Ishikawa (cell line): ENCODE results near the gene ZCCHC14.

Experiments
- CEBPB ChIP-seq: IDR thresholded peaks from 2 replicates; pipeline ENCODE4 v1.6.1; 2012
- CREB1 ChIP-seq: IDR thresholded peaks from 2 replicates; pipeline ENCODE4 v1.6.1; 2012; ENCODE audit warnings: low read depth
- EGR1 ChIP-seq: IDR thresholded peaks from 2 replicates; pipeline ENCODE4 v1.6.1; 2012
- EP300 ChIP-seq: IDR thresholded peaks from 2 replicates; pipeline ENCODE4 v1.6.1; 2012; ENCODE audit warnings: borderline replicate concordance
- FOXM1 ChIP-seq: IDR thresholded peaks from 2 replicates; pipeline ENCODE4 v1.6.1; 2012; ENCODE audit warnings: low read depth, borderline replicate concordance
- MAX ChIP-seq: IDR thresholded peaks from 2 replicates; pipeline ENCODE4 v1.6.1; 2012
- NFIC ChIP-seq: IDR thresholded peaks from 2 replicates; pipeline ENCODE4 v1.6.1; 2012
- RAD21 ChIP-seq: IDR thresholded peaks from 2 replicates; pipeline ENCODE4 v1.6.1; 2012; ENCODE audit warnings: low read depth
- TAF1 ChIP-seq: IDR thresholded peaks from 2 replicates; pipeline ENCODE4 v1.6.1; 2012; ENCODE audit warnings: low read depth, mild to moderate bottlenecking
- TCF12 ChIP-seq: IDR thresholded peaks from 2 replicates; pipeline ENCODE4 v1.6.1; 2012; ENCODE audit warnings: low read depth
- TEAD4 ChIP-seq: IDR thresholded peaks from 2 replicates; pipeline ENCODE4 v1.6.1; 2012
- YY1 ChIP-seq: IDR thresholded peaks from 2 replicates; pipeline ENCODE4 v1.6.1; 2012; ENCODE audit warnings: low read depth
- ZBTB7A ChIP-seq: IDR thresholded peaks from 2 replicates; pipeline ENCODE4 v1.6.1; 2012; ENCODE audit warnings: low read depth
- TF ChIP-seq, protein P1 (sequence below): IDR thresholded peaks from 2 replicates; pipeline ENCODE4 v1.6.1; 2012; ENCODE audit warnings: low read depth, mild to moderate bottlenecking
- TF ChIP-seq, protein P2 (sequence below): IDR thresholded peaks from 2 replicates; pipeline ENCODE4 v1.6.1; 2012

The ZCCHC14 gene

DNA sequence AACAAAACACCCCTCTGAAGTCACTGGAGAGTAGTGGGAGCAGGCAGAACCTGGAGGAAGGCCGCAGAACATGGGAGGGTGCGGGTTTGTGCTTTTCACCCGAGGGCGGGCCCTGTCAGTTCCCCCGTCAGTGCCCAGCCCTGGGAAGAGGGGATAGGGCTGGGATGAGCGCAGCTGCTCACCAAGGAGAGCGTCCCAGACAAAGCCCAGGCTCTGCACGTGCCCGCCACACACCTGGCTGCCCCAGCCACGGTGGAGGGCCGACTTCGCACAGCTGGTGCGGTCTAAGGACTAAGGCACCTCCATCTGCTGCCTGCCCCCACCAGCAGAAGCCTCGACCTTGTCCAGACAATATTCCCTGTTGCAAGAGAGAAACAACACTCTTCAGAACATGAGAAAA, 39.5 kb downstream of the ZCCHC14 start:
- no peak for TF ChIP-seq FOXM1
- no peak for TF ChIP-seq MAX

DNA sequence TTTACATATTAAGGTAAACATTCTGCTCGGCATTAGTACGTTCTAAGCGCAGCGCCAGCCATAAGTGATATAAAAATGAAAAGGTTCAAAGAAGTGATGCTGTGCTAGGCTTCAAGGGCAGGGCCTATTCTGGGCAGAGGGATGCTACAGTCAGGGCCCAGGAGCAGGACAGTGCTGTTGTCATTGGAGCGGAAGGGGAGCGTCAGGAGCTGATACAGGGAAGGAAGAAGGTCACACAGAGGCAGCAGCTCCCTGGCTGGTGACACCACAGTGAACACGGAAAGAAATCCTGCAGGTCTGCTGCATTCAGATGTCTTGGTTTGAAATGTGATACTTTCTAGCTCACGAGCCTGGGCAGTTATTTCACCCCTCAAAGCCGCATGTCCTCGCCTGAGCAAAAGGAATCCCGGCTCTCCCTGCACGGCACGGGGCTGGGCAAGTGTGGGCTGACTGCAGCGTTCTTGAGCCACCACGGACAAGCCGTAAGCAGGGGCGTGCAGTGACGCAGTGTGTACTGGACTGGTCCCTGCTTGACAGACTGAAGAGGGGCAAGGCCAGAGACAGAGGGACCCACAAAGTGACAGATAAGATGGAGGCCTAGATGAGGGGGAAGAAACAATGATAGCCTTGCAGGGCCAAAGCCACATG, 41.1 kb downstream of the ZCCHC14 start:
- no peak for TF ChIP-seq YY1
- no peak for TF ChIP-seq TAF1
- no peak for TF ChIP-seq ZBTB7A
- no peak for TF ChIP-seq RAD21
- TF ChIP-seq CREB1 = no peak
- TF ChIP-seq TCF12 = no peak
- TF ChIP-seq EP300 = no peak
- no peak for TF ChIP-seq EGR1

- TF ChIP-seq MAX (no peak), YY1 (no peak), TAF1 (no peak), ZBTB7A (no peak), CREB1 (no peak)
- TF ChIP-seq, protein P1, sequence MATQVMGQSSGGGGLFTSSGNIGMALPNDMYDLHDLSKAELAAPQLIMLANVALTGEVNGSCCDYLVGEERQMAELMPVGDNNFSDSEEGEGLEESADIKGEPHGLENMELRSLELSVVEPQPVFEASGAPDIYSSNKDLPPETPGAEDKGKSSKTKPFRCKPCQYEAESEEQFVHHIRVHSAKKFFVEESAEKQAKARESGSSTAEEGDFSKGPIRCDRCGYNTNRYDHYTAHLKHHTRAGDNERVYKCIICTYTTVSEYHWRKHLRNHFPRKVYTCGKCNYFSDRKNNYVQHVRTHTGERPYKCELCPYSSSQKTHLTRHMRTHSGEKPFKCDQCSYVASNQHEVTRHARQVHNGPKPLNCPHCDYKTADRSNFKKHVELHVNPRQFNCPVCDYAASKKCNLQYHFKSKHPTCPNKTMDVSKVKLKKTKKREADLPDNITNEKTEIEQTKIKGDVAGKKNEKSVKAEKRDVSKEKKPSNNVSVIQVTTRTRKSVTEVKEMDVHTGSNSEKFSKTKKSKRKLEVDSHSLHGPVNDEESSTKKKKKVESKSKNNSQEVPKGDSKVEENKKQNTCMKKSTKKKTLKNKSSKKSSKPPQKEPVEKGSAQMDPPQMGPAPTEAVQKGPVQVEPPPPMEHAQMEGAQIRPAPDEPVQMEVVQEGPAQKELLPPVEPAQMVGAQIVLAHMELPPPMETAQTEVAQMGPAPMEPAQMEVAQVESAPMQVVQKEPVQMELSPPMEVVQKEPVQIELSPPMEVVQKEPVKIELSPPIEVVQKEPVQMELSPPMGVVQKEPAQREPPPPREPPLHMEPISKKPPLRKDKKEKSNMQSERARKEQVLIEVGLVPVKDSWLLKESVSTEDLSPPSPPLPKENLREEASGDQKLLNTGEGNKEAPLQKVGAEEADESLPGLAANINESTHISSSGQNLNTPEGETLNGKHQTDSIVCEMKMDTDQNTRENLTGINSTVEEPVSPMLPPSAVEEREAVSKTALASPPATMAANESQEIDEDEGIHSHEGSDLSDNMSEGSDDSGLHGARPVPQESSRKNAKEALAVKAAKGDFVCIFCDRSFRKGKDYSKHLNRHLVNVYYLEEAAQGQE = no peak
Measured at GRCh38 chr16:87448866-87449265, 44.0 kb downstream of the ZCCHC14 start.

DNA sequence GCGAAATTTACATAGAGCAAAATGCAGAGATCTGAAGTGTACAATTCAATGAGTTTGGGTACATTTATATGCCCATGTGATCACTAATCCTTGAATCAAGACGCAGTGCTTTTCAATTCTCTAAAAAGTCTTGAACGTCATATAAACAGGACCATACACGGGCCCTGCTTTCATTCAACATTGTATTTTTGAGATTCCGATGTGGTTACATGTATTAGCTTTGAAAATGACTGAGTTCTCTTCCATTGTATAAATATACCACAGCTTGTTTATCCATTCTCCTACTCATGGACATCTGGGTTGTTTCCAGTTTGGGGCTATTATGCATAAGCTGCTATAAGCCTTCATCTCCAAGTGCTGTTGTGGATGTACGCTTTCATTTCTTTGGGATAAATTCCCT, 45.5 kb downstream of the ZCCHC14 start:
- TF ChIP-seq CREB1 (no peak), MAX (no peak), FOXM1 (no peak), RAD21 (no peak), NFIC (no peak), CEBPB (no peak), TCF12 (no peak)
- TF ChIP-seq, protein P2, sequence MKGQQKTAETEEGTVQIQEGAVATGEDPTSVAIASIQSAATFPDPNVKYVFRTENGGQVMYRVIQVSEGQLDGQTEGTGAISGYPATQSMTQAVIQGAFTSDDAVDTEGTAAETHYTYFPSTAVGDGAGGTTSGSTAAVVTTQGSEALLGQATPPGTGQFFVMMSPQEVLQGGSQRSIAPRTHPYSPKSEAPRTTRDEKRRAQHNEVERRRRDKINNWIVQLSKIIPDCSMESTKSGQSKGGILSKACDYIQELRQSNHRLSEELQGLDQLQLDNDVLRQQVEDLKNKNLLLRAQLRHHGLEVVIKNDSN = no peak

GRCh38 chr16:87446479-87446878, 46.3 kb downstream of the ZCCHC14 start:
- TF ChIP-seq TAF1 (no peak), MAX (no peak), ZBTB7A (no peak), NFIC (no peak), TCF12 (no peak), FOXM1 (no peak), YY1 (no peak), CEBPB (no peak), RAD21 (no peak), EP300 (no peak), EGR1 (no peak)

GRCh38 chr16:87445486-87445885, 47.3 kb downstream of the ZCCHC14 start:
- TF ChIP-seq RAD21 = no peak
- no peak for TF ChIP-seq CEBPB
- TF ChIP-seq TEAD4 = no peak
- no peak for TF ChIP-seq CREB1
- TF ChIP-seq, protein P2 = no peak
- TF ChIP-seq FOXM1 = no peak
- no peak for TF ChIP-seq YY1
- TF ChIP-seq TCF12 = no peak

GRCh38 chr16:87443964-87444363, 48.9 kb downstream of the ZCCHC14 start:
- TF ChIP-seq TEAD4 = no peak

GRCh38 chr16:87443016-87443415, 49.8 kb downstream of the ZCCHC14 start:
- TF ChIP-seq FOXM1 (no peak), TAF1 (no peak)
- TF ChIP-seq, protein P1 = no peak
